DOHH2 (cell line): ENCODE data around the gene IL17F.

ENCODE experiments used
- H3F3A ChIP-seq: fragments of 200-600 bp; sonication (generic), shearing (Covaris generic); 2 replicates; pipeline ENCODE4 v1.6.0; 2016; ENCODE audit warnings: antibody characterized with exemption, mild to moderate bottlenecking; ENCODE audit not compliant: control insufficient read depth, insufficient read depth
- H3K27ac ChIP-seq: fragments of 200-600 bp; sonication (generic); 2 replicates; pipeline ENCODE4 v1.5.1; 2014; ENCODE audit warnings: low read depth, mild to moderate bottlenecking, low read length, moderate library complexity
- H3K27me3 ChIP-seq: fragments of 200-600 bp; sonication (generic); 2 replicates; pipeline ENCODE4 v1.6.1; 2014; ENCODE audit warnings: mild to moderate bottlenecking, low read length, mixed read lengths; ENCODE audit not compliant: control insufficient read depth
- H3K36me3 ChIP-seq: fragments of 200-600 bp; sonication (generic); 2 replicates; pipeline ENCODE4 v1.6.1; 2014; ENCODE audit warnings: mild to moderate bottlenecking, low read length, moderate library complexity, mixed read lengths; ENCODE audit not compliant: control insufficient read depth
- H3K4me1 ChIP-seq: fragments of 200-600 bp; sonication (generic); 2 replicates; pipeline ENCODE4 v1.6.1; 2014; ENCODE audit warnings: mild to moderate bottlenecking, low read length, mixed read lengths; ENCODE audit not compliant: control insufficient read depth
- H3K4me2 ChIP-seq: fragments of 200-600 bp; sonication (generic); 2 replicates; pipeline ENCODE4 v1.6.0; 2014; ENCODE audit warnings: mild to moderate bottlenecking, low read length, moderate library complexity
- H3K4me3 ChIP-seq: fragments of 200-600 bp; sonication (generic); 2 replicates; pipeline ENCODE4 v1.5.1; 2014; ENCODE audit warnings: mild to moderate bottlenecking, low read length, mixed read lengths
- H3K79me2 ChIP-seq: fragments of 200-600 bp; sonication (generic); 2 replicates; pipeline ENCODE4 v1.6.1; 2014; ENCODE audit warnings: mild to moderate bottlenecking, low read length, mixed read lengths; ENCODE audit not compliant: control insufficient read depth
- H3K9me2 ChIP-seq: fragments of 200-600 bp; sonication (generic); replicated peaks from 2 replicates; pipeline ENCODE4 v1.6.1; 2014; ENCODE audit warnings: mild to moderate bottlenecking, low read length, mixed read lengths; ENCODE audit not compliant: control insufficient read depth
- H3K9me3 ChIP-seq: fragments of 200-600 bp; sonication (generic); 2 replicates; pipeline ENCODE4 v1.6.1; 2014; ENCODE audit warnings: antibody characterized with exemption, low read length, mixed read lengths; ENCODE audit not compliant: control insufficient read depth, insufficient read depth
- H4K20me1 ChIP-seq: fragments of 200-600 bp; sonication (generic); 2 replicates; pipeline ENCODE4 v1.6.0; 2014; ENCODE audit warnings: low read depth, mild to moderate bottlenecking, antibody characterized with exemption, low read length, moderate library complexity; ENCODE audit not compliant: control insufficient read depth, insufficient read depth
- EZH2phosphoT487 ChIP-seq: fragments of 200-600 bp; sonication (generic); IDR thresholded peaks from 2 replicates; pipeline ENCODE4 v1.6.1; 2017; ENCODE audit warnings: borderline replicate concordance, mild to moderate bottlenecking, antibody characterized with exemption, low read length, moderate library complexity, mixed read lengths
- TF ChIP-seq, protein P1 (sequence below): fragments of 200-600 bp; sonication (generic); IDR thresholded peaks from one replicate; pipeline ENCODE4 v1.5.1; 2014; ENCODE audit warnings: antibody characterized with exemption, mild to moderate bottlenecking, low read depth, low read length; ENCODE audit not compliant: poor library complexity, severe bottlenecking

Gene IL17F

DNA sequence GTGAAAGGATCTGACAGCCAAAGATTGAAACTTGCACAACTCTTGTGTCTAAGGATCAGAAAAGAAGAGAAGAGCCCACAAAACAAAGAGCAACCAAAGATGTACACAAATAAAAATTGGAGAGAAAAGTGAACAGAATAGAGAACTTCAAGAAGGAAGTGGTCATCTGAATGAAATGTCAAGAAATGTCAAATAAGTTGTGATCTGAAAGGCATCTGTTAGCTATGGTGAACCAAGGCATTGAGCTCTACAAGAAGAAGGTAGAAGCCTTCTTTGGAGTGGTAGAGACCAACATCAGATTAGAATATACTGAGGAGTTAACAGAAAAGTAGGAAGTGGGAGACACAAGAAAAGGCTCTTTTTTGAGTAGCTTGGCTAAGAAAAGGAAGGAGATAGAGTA lies 28.5 kb downstream of the IL17F start:
- H3F3A ChIP-seq: no peaks in the 10 kb centered on the region
- no peaks in the 10 kb centered on the region for H3K79me2 ChIP-seq
- H3K9me3 ChIP-seq: no peaks in the 10 kb centered on the region

GRCh38 chr6:52213127-52213526 lies 31.2 kb downstream of the IL17F start:
- H3K9me3 ChIP-seq: no peaks in the 10 kb centered on the region
- no peaks in the 10 kb centered on the region for H3F3A ChIP-seq
- H3K9me2 ChIP-seq: no peaks in the 10 kb centered on the region
- H3K27me3 ChIP-seq: peaks cover 11% of the 10 kb centered on the region; the same call in 1 of the 2 replicates
- no peaks in the 10 kb centered on the region for H4K20me1 ChIP-seq
- no peaks in the 10 kb centered on the region for H3K4me1 ChIP-seq
- H3K4me2 ChIP-seq: no peak overlapping the region
- no peaks in the 10 kb centered on the region for H3K79me2 ChIP-seq
- H3K27ac ChIP-seq: no peak overlapping the region
- H3K4me3 ChIP-seq: no peak overlapping the region
- H3K36me3 ChIP-seq: no peaks in the 10 kb centered on the region
- no peak for TF ChIP-seq EZH2phosphoT487
- TF ChIP-seq, protein P1, sequence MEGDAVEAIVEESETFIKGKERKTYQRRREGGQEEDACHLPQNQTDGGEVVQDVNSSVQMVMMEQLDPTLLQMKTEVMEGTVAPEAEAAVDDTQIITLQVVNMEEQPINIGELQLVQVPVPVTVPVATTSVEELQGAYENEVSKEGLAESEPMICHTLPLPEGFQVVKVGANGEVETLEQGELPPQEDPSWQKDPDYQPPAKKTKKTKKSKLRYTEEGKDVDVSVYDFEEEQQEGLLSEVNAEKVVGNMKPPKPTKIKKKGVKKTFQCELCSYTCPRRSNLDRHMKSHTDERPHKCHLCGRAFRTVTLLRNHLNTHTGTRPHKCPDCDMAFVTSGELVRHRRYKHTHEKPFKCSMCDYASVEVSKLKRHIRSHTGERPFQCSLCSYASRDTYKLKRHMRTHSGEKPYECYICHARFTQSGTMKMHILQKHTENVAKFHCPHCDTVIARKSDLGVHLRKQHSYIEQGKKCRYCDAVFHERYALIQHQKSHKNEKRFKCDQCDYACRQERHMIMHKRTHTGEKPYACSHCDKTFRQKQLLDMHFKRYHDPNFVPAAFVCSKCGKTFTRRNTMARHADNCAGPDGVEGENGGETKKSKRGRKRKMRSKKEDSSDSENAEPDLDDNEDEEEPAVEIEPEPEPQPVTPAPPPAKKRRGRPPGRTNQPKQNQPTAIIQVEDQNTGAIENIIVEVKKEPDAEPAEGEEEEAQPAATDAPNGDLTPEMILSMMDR: no peak

More for the DNA sequence above, 28.5 kb downstream of the IL17F start:
- 0 out of 2 replicates have a peak, but pooled peaks cover 10% of the 10 kb centered on the region for H3K27me3 ChIP-seq
- no peaks in the 10 kb centered on the region for H4K20me1 ChIP-seq
- no peak for TF ChIP-seq EZH2phosphoT487
- TF ChIP-seq, protein P1: no peak
- H3K36me3 ChIP-seq: no peaks in the 10 kb centered on the region
- H3K27ac ChIP-seq: no peak overlapping the region
- H3K4me3 ChIP-seq: no peak overlapping the region
- no peaks in the 10 kb centered on the region for H3K9me2 ChIP-seq
- H3K4me2 ChIP-seq: no peak overlapping the region
- no peaks in the 10 kb centered on the region for H3K4me1 ChIP-seq

DNA sequence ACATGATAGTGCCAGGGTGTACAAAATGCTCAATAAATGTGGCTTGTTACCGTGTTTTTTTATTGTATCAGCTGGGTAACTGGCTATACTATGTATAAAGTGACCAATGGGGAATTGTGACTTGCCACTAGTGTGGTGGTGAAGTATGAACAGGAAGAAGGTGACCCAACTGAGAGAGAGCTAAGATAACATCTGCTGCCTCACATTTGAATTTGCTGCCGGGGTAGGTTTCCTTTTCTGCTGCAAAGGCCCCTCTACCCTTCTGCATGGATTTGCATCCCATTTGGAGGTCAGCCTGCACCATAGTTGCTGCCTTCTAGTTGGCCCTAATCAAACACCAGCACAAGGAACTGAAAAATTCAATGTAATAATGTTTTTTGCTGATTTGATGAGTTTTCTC lies 34.1 kb downstream of the IL17F start:
- H3K4me3 ChIP-seq: no peak overlapping the region
- no peaks in the 10 kb centered on the region for H3F3A ChIP-seq
- no peak overlapping the region for H3K4me2 ChIP-seq
- TF ChIP-seq, protein P1: no peak
- no peak for TF ChIP-seq EZH2phosphoT487
- no peaks in the 10 kb centered on the region for H3K36me3 ChIP-seq
- no peaks in the 10 kb centered on the region for H4K20me1 ChIP-seq
- H3K79me2 ChIP-seq: no peaks in the 10 kb centered on the region
- no peak overlapping the region for H3K27ac ChIP-seq
- H3K27me3 ChIP-seq: peaks cover 8% of the 10 kb centered on the region; the same call in 1 of the 2 replicates
- H3K9me2 ChIP-seq: no peaks in the 10 kb centered on the region
- no peaks in the 10 kb centered on the region for H3K4me1 ChIP-seq
- no peaks in the 10 kb centered on the region for H3K9me3 ChIP-seq

DNA sequence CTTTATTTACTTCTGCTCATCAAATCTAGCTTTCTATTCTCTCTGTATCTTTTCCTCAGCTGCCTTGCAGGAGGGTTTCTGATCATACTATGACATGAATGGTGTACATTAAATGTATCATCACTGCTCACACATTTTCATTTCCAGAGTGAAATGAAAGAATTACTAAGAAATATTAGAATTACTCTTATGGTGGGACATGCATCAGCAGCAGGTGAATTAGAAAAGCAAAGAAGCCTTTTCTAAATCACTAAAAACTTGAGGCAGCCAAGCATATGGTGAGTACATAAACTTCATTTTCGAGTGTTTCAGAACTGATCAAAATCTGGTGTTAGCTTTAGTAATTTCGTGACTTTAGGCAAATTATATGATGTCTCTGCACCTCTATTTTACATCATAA lies 34.5 kb downstream of the IL17F start:
- no peaks in the 10 kb centered on the region for H4K20me1 ChIP-seq
- no peak overlapping the region for H3K4me2 ChIP-seq
- no peaks in the 10 kb centered on the region for H3K79me2 ChIP-seq
- H3K27me3 ChIP-seq: peaks cover 8% of the 10 kb centered on the region; the same call in 1 of the 2 replicates
- no peaks in the 10 kb centered on the region for H3K36me3 ChIP-seq
- TF ChIP-seq, protein P1: no peak
- no peak for TF ChIP-seq EZH2phosphoT487
- no peak overlapping the region for H3K4me3 ChIP-seq
- H3K27ac ChIP-seq: no peak overlapping the region
- no peaks in the 10 kb centered on the region for H3K9me3 ChIP-seq
- H3K9me2 ChIP-seq: no peaks in the 10 kb centered on the region
- no peaks in the 10 kb centered on the region for H3F3A ChIP-seq
- H3K4me1 ChIP-seq: no peaks in the 10 kb centered on the region
